ENCODE results near the gene MBD4.
A peak's percentile ranks its signal among the peaks of the same experiment; 100 is the strongest.
"Not testable (repeated sequence)": the region's sequence is repeated elsewhere in the genome, so short reads cannot be mapped to it uniquely, and the experiment has no call there.

Gene MBD4

DNA sequence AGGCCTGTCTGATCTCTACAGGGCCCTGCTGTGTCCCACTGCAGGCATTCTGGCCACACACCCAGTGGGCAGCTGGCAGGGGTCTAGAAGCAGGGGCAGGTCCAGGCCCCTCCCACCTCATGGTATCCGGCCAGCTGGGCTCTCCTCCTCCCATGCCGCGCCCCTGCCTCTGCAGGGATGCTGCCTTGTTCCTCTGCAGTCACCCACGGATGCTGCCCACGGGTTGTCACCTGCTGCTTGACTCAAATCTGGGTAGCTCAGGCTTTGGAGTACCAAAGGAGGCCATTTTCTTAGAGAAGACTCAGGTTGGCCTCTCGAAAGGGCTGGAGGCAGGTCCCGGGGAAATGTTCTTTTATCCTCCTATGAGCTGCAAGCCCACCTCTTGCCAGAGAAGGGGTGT lies 36.3 kb downstream of the MBD4 start:
- DNase-seq, result no peak

DNA sequence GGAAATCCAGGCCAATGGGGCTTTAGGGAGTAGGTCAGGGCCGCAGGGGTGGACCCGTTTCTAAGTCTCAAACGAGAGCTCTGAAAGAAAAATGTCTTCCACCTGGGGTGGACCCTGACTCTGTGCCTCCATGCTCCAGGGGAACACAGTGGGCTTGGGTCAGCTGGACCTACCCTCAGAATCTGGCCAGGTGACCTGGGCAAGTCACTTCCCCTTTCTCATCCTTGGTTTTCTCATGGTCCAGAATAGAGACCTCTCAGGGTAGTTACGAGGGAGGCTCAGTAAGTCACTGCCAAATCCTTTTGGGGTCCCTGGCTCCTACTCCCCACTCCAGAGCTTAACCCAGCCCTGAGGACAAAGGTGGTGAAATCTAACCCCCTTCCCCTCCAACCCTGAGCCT lies 37.1 kb downstream of the MBD4 start:
- DNase-seq, result no peak

DNA sequence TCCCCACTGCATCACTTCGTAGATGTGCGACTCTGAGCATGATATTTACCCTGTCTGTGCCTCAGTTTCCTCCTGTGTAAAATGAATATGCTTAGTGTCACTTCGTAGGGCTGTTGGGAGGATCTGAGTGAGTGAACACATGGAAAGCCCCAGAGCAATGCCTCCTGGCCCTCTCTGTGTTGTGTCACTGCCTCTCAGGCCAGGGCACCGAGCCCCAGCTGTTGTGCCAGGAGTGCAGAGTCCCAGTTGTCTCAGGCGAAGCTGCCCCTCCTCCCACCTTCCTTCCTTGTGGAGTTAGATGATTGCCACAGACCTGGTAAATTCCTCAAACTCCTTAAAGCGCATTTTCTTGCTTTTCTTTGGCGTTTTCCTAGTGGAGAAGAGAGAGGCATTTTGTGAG lies 37.5 kb downstream of the MBD4 start:
- DNase-seq, result no peak

DNA sequence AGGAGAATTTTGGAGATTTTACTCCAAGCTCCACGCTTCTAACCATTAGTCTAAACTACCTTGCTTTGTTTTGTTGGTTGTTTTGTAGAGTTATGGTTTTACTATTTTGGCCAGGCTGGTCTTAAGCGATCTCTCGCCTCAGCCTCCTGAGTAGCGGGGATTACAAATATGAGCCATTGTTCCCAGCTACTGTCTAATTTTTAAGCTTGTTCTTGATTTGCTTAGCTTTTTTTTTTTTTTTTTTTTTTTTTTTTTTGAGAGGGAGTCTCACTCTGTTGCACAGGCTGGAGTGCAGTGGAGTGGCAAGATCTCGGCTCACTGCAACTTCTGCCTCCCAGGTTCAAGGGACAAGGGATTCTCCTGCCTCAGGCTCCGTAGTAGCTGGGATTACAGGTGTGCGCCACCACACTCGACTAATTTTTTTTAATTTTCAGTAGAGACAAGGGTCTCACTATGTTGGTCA lies 39.8 kb downstream of the MBD4 start:
- DNase-seq, result peak; percentile 33

DNA sequence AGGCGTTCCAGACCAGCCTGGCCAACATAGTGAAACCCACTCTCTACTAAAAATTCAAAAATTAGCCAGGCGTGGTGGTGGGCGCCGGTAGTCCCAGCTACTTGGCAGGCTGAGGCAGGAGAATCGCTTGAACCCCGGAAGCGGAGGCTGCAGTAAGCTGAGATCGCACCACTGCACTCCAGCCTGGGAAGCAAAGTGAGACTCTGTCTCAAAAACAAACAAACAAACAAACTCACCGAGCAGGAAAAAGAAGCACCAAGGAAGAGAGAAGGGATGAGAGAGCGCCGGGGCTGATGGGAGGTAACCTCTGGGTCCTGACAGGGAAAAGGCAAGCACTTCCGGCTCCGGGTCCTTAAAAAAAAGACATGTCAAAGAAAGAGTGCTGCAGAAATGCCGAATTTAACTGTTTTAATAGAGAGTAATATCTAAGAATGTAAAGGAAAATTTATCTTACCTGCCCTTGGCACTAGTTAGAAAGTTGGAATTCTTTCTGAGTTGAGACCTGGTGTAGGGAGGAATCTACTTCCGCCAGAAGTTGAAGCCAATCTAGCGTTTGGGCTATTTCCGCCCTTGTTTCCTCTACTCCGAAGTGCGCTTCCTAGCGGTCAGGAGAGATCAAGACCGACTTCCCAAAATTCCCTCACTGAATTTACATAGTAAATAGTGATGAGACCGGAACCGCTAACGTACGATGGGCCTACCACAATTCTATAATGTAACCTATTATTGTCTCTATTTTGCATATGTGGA lies 40.4 kb downstream of the MBD4 start:
- DNase-seq, result peak; percentile 77

DNA sequence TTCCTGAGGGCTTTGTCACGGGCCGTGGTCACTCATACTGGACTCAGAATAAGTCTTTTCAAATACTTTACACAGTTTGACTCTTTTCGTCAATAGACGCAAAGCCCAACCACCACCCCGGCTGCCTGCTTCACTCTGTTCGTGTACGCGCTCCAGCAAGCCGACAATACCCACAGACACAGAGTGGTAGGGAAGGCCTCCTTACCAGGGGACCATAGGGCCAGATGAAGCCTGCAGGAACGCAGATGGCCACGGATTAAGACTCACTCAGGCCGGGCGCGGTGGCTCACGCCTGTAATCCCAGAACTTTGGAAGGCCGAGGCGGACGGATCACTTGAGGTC lies 41.0 kb downstream of the MBD4 start:
- peak; percentile 22 for DNase-seq

DNA sequence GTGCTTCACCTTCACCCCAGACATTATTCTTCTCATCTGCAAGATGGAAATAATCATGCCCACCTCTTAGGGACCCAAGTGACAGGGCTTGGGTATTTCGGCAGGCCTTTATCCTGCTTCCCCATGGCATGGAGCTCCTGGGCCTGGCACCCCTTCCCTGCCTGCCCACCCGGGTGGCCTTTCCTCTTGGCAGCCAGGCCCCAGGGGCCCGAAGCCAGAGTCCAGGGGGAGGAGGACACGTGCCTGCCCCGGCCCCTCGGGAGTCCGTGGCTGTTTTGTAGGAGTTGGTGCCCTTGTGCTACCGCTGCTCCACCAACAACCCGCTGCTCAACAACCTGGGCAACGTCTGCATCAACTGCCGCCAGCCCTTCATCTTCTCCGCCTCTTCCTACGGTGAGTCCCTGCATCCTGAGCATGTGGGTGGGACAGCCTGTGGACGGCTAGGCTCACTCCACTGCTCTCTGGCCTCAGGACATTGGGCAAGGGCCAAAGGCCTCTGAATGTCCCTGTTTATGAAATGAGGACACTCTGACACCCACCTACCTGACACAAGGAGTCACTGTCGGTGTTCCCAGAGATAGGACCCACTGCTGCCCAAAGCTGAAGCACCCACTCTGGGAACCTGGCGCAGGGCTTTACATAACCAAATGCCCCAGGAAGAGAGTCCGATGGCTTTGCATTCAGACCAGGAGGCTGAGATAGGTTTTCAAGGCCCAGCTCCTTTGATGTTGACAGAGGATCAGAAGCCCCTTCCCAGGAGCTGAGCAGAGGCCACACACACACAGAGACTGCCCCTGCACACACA lies 45.8 kb downstream of the MBD4 start:
- not testable (repeated sequence) for DNase-seq

DNA sequence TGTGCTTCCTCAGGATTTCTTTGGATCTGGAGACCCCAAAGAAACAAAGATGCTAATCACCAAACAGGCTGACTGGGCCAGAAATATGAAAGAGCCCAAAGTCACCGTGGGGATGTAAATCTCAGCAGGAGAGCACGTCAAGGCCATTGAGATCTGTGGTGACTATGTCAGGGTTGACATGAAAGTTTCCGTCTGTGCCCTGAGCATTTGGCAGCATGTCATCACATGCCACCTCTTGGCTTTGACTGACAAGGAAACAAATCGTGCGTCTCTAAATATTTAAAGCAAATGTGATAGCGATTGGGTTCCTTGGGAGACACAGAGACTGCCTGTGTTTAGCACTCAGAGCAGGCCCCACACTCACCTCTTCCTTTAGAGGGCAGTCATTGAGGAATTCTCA lies 46.5 kb downstream of the MBD4 start:
- DNase-seq, result no peak

DNA sequence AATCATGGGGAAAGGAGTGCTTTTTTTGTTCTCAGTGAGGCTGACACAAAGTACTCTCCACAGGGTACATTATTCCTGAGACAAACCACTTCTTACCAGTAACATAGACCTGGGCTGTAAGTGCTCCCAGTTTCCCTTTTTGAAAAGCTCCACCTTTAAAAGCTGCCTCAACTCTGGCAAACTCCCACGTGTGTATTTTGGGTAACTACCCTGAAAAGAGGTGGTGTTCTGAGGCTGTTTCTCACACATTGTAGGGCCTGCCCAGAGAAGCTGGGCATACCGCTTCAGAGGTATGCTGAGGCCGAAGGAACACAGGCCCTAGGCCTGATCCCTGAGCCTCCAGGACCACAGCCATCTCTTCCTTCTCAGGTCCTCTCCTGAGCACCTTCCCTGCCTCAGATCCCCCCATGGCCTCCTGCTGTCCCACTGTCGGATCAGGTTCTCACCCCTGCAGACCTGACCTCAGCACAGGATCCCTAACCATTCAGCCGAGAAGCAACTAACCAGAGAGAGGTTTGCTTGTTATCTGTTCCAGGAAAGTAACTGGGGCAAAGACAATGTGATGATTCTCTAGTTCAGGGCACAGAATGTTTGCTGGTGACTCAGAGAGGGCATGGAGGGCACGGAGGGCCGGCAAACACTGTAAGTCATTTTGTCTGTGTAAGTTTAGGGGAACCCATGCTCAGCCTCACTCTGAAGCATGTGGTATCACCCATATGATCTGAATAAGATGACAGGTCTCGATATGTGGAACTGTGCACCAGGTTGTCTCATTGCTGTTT lies 47.5 kb downstream of the MBD4 start:
- DNase-seq, result not testable (repeated sequence)

DNA sequence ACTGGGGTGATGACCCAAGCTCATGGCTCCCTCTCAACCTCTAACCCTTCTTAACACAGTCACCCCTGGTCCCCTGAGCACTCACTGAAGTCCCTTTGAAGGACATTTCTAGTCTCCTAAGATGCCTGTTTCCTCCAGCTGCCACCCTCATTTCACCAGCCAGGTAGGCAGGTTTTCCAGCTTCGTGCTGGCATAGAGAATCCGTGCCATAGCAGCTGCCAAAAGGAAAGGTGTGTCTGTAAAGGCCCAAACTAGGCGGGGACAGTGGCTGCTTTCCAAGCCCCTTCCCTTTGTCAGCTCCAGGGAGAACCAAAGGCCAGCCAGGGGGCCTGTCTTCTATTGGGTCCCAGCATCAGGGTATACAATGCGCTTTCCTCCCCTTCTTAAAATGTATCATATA lies 48.2 kb downstream of the MBD4 start:
- not testable (repeated sequence) for DNase-seq

DNA sequence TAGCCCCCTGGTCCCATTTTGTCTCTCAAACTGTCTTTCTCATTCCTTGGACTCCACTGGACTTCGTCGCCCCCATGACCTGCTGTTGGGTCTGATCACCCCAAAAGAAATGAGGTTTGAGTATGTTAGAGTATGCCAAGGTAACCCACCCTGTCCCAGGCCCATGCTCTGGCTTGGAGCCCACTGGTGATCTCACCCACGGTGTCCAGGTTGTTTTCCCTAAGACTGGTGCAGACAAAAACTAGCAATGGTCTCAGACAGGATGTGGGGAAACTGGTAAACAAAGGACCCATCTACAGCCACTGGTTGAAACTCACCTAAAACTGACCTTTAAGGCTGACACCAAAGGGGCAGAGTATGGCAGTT lies 50.2 kb downstream of the MBD4 start:
- DNase-seq, result no peak

DNA sequence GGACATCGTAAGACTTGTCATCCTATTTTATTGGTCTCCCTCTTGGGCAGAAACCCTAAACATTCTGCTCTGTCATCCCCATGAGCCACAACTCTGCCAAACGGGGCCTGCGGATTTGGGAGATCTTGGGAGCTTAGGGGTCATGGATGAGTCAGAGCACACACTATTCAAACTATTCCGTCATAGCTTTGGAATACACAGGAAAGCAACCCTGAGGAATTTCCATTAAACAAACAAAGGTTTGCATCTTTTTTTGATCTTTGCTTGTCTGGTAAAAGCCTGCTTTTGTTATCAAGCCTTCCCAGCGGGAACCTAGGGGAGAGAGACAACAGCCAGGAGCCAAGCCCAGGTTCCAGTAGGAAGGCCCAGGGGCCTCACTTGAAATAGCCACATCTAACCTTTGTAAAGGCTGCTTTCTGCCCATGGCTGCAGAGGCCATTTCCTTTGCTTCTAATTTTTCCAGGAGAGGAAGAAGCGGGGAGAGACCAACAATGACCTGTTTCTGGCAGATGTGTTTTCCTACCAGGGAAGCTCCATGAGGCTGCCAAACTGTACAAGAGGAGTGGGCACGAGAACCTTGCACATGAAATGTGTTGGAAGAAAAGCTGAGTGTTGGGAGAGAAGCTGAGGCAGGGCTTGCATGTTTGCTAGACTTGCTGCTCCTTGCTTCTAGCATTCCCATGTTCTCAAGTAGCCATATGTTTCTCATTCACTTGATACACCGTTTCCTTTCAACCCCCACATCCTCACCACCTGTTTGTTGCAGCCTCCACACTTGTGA lies 50.8 kb downstream of the MBD4 start:
- not testable (repeated sequence) for DNase-seq

DNA sequence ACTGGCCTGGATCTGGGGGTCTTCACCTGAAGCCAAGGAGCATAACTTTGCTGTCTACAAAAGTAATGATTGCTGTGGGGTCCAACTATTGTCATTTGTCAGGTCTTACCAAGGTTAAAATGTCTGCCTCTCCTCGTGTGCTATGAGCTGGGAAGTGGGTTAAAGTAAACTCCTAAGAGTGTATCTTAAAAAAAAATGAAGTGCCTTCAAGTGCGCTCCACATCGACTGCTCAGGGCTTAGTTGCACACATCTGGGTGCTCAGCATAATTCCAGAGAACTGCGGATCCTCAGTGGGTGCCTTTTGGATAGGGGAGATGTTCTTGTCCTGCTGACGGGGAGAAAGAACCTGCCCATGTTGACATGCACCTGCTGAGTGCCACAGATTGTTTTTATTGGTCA lies 52.3 kb downstream of the MBD4 start:
- no peak for DNase-seq

DNA sequence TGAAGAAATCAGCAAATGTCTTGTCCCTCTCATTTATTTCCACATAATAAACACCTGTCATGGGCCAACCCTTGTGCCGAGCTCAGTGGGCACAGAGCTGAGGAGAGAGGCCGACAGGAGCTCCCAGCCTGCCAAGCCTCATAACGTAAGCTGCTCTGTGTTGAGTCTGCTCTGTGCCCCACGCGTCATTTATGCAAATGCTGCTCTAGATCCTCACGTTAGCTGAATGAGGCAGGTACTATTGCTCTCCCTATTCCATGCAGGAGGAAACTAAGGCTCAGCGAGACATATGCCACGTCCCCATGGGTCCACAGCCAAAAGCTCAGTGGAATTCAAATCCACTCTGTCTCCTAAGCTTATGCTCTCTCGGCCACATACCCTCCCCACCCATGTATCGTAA lies 52.8 kb downstream of the MBD4 start:
- DNase-seq, result no peak

DNA sequence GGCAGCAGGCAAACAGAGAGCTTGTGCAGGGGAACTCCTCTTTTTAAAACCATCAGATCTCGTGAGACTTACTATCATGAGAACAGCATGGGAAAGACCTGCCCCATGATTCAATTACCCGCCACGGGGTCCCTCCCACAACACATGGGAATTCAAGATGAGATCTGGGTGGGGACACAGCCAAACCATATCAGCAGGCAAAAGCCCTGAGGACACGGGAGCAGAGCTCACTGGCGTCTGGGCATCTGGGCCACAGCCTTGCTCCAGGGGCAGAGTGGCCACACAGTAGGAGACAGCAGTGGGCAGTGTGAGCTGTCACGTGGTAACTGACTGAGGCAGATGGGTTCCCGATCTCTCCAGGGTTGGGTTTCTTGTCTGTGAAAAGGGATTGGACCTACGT lies 54.2 kb downstream of the MBD4 start:
- DNase-seq, result not testable (repeated sequence)

DNA sequence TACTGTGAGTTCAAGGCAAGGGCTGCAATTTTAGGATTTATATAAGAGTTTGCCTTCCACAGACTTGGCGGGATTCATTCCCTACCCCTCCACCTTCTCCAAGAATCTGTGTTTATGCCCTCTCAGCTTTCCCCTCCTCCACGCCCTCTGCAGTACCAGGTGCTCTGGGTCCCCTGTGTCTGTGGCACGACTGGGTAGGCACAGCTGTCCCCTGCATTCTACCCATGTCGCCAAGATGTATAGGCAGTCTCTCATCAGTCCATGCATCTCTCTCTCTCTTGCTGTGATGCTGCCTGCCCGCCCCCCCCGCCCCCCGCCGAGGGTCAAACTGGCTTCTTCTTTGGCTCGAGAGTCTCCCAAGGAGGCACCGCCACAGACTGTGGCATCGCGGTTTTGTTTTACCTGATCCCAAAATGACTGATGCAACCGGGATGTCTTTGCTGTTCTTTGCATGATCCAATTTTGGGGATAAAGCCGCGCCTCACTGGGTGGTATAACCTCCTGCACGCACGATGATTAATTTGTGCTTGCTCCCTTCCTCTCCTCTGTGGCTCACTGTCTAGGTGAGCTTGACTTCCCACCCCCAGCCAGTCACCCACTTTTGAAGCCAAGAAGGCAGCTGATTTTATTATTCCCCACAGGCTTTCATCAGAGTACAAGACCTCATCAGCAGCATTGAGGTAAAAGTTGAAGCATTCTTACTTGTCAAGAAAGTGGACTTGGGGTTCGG lies 55.0 kb downstream of the MBD4 start:
- no peak for DNase-seq

DNA sequence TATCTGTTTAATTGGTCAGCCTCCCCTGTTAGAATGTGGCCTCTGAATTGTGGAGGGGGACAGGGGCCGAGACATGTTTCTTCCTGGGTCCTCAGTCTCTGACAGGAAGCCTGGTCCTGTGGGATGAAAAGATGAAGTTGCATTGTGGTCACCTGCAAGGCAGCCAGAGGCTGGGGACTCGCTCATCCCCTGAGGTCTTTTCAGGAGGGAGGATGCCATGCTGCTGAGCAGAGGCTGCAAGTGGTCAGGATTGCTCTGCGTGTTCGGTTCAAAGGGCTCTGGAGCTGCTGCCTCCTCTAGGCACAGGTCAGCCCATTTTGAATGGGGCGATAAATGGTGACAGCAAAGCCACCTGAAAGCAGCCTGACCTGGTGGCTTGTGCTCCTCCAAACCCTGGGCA lies 55.6 kb downstream of the MBD4 start:
- DNase-seq, result not testable (repeated sequence)

DNA sequence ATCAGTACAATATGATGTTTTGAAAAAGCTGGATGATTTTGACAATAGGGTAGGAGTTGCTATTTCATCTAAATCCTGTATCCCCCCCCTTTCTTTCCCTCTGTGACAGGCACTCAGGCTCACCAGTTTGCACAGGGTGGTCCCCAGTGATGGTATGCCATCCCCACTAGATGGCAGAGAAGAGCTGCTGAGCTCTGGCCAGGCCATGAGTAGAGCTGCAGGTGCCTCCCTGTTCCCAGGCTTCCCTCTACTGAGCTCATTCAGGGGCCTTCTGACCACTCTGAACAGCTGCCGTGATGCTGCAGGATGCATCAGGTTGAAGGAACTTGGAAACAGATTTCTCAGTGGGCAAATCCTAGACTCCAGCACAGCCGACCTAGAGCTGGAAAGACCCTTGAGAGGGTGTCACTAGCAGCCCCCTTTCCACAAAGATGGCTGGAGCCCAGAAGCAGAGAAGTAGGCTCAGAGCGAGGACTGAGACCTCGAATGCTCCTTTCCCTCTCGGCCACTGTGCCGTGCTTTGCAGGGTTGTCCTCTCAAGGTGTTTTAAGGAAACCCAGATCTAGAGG lies 56.4 kb downstream of the MBD4 start:
- peak; percentile 58 for DNase-seq

DNA sequence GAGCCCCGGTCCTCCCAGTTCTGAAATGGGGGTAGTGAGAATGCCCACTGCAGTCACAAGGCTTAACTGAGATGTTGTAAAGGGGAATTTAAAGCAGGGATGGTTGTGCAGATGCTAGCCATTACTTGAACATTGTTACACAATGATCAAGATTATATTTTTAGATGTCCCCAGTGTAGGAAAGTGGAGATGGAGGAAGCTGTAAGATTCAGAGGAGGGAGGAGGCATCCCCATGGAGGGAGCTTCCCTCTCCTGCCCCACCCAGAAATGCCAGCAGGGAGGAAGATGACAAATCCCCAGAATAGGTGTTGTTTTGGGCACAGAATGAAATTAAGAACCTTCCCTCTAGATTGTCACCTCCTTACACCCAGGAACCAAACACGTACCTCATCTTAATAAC lies 57.4 kb downstream of the MBD4 start:
- no peak for DNase-seq

Data from activated CD4-positive, alpha-beta T cell treated with anti-CD3 and anti-CD28 coated beads for 48 hours (primary cell).